HG03066 (cell line): ENCODE results near the gene SCUBE1.

Source experiments
- ATAC-seq: cut with Tn5 transposase; IDR thresholded peaks from one replicate; pipeline ENCODE4 v1.9.1; 2021; ENCODE audit warnings: low read depth; ENCODE audit not compliant: unreplicated experiment

SCUBE1 gene

DNA sequence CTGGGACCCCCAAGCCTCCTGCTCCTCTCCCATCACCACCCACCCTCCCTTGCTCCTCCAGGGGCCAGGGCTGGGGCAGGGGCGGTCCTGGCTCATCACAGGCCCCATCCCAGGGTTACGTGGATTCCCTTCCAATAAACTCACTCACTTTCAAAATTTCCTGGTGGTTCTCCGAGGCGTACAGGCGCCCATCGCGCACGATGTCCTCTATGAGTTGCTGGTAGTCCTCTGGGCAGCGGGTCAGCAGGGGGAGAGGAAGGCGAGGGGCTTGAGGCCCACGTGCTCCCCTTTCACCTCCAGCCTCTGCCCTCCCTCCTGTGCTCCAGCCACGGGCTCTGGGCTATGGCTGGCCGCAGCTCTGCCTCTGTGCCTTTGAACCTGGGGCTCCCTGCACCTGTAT lies 135.8 kb downstream of the SCUBE1 start:
- ATAC-seq: no peak

DNA sequence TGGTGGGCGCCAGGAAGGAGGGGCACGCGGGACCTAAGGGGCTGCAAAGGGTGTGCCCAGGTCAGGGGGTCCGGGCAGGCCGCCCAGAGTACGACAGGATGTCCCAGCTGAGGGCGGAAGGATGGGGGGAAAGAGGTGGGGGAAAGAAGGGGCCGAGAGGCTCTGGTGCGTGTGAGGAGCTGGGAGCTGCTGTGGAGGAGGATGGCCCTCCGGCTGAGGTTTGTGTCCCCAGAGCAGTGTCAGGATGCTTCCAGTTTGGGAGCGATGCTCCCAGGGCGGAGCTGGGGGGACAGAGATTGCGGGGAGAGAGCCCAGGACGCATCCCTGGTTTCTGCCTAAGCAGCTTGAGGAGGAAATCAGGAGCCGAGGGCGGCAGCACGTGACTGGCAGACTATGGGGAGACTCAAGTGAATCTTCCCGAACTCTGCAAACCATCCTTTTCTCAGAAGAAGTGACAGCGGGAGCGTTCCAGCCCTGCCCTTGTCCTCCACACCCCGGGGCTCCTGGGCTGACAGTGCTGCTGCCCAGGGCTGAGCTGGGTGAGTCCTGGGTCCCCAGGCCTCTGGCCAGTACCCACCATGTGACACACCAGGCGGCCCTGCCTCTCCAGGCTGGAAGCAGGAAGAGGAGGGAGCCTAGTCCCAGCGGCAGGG lies 136.5 kb downstream of the SCUBE1 start:
- ATAC-seq: no peak

DNA sequence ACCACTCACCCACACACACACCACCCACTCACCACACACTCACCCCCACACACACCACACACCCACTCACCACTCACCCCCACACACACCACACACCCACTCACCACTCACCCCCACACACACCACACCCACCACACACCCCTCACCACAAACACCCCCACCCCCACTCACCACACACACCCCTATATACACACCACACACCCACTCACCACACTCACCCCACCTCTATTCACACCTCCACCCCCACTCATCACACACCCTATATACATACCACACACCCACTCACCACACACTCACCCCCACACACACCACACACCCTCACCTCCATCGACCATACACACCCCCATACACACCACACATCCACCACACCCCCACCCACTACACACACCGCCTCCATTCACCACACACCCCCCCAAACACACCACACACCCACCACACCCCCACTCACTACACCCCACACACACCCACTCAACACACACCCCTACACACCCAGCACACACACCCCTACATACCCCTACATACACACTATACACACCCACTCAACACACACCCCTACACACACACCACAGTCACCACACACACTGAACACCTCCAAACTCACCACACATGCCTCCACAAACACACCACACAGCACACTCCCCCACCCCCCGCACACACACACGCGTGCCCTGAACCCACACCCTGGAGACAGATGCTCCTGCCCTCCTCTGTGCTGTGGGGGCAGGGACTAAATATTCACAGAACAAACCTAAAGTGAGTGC lies 137.2 kb downstream of the SCUBE1 start:
- no peak for ATAC-seq

DNA sequence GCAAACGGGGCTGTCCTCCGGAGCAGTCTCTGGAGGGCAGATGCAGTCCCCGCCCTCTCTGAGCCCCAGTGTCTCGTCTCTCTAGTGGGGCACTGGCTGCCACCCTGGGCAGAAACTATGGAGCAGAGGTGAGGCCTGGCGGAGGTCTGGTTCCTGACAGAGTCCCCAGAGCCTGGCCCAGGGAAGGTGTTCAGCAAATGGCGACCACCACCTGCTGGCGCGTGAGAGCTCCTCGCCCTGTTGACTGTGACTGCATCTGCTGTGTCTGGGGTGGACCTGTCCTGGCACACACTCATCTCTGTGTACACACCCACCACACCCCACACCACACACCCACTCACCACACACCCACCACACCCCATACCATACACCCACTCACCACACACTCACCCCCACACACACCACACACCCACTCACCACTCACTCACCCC lies 137.9 kb downstream of the SCUBE1 start:
- ATAC-seq: no peak

DNA sequence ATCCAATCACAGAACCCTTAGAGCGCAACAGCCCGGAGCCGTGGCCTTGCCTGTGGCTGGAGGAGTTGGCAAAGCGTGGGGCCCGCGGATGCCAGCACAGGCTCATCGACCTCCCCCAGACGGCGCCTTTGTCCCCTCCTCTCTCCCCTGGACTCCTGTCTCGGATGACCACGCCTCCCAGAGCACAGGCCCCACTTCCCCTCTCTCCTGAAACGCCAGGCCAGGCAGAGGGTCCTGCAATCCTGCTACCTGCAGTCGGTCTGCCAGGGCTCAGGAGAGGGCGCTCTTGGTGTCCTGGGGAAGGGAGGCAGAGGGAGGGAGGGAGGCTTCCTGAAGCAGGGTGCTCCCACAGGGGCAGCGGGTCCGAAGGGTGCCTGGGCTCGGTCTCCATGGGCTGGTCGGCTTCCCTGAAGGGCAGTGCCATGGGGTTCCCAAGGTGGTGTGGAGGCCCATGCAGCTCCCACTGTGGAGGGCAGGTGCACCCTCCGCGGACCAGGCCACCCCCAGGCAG lies 139.6 kb downstream of the SCUBE1 start:
- no peak for ATAC-seq

DNA sequence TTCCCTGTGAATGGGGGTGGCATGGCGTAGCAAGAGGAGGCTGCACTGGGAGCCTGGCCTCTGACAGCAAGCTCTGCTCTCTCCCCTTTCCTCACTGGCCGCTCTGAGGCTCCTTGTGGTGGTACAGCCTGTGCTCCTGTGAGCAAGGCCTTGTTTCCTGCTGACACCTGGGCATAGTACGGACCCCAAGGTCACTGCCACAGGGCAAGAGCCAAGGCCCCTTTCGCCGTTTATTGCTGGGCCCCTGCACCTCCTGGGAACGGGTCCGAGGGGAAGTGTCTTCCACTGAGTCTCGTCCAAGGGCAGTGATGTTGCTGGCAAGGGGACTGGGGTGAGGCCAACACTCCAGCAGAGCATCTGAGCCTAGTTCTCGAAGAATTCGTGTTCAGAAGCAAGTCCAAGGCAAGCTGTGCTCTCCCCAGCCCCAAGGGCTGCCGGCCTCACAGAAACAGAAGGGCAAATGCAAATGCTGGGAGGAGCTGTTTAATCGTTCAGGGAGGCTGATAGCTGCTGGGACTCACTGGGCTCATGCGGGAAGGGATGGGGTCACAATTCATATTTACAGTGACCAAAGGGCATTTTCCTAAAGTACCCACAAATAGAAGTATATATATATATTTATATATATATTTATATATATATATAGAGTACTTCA lies 140.3 kb downstream of the SCUBE1 start:
- ATAC-seq: no peak

DNA sequence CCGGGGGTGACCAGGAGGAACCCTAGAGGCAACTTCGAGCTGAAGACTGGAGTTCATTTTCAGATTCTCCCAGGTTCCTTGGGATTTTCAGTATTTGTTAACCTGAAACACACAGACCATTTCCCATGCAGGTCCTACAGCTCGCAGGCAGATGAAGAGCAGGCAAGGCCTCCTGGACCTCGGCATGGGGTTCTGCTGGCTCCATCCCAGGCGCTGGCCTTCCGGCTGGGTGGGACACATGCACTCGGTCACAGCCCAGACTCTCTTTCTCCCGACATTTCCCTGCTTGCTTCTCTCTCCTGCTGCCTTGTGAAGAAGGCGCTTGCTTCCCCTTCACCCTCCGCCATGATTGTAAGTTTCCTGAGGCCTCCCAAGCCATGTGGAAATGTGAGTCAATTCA lies 140.8 kb downstream of the SCUBE1 start:
- no peak for ATAC-seq

DNA sequence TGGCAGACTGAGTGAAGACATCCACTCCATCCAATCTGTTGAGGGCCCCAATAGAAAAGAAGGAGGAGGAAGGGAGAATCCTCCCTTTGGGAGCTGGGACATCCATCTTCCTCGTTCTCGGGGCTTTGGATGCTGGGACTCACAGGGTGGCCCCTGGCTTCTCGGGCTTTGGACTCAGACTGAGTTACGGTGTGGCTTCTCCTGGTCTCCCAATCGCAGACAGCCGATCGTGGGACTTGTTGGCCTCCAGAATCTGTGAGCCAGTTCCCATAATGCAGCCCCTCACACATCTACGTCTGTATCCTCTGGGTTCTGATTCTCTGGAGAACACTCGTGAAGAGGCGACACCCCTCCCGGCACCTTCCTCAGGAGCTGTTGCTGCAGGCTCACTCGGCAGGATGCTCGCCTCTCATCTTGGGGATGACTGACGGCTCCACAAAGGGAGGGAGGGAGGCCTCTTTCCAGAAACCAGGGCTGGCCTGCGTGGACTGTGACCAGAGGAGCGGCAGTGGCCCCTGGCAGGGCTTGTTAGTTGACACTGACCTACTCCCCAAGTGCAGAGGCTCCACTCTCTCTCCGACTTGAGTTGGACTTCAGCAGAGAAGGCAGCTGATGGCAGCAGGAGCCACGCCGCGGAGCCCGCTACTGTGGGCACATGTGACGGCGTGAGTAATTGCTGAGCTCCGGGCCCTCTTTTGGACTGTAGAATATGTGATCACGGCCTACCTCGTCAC lies 141.5 kb downstream of the SCUBE1 start:
- ATAC-seq: no peak

DNA sequence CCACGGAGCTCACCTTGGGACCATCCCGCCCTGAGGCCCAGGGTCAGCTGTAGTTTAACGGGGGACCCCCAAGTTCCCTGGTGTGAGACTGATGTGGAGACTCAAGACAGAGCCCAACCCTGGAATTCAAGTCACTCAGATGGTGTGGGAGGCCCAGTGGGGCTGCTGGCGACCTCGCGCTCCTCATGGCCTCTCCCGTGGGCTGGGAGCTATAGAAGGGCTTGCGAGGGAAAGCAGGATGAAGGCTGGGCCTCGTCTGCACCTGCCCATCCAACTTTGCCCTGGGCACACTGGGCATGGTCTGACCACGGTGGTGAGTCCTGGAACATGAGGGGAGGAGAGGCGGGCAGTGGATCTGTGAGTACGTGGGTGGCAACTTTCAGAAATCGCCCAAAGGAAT lies 142.6 kb downstream of the SCUBE1 start:
- ATAC-seq: no peak

DNA sequence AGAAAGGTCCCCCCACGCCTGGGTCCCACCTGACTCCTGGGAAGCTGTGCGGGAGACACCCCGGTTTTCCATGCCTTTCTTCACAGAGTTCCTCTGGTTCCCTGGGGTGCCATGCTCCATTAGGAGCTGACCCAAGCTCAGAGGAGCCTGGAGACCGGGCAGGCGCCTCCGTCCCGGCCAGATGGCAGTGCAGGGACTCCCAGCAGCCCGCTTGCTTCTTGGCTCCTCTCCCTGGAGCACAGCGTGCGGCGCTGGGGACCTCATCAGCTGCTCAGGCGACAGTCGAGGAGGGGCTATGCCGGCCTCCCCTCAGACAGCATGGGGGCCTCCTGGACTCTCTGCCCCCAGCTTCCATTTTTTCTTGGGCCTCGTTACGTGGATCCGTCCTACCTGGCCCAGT lies 143.1 kb downstream of the SCUBE1 start:
- ATAC-seq: no peak

DNA sequence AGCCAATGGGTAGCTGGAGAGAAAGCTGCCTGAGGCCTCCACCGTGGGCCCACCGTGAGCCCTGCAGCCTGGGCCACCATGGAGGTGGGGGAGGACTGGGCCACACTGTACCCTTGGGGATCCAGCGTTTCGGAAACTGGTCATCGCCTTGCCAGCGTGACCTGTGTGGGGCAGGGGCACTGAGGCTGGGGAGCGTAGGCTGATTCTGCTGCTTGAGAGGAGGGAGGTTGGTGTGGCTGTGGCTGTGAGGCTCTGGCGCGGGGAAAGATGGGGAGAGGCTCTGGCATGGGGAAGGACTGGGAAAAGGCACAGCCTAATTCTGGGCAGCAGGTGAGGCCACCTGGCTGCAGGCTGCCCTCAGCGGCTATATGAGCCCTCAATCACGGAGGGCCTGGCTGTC lies 143.6 kb downstream of the SCUBE1 start:
- ATAC-seq: no peak

DNA sequence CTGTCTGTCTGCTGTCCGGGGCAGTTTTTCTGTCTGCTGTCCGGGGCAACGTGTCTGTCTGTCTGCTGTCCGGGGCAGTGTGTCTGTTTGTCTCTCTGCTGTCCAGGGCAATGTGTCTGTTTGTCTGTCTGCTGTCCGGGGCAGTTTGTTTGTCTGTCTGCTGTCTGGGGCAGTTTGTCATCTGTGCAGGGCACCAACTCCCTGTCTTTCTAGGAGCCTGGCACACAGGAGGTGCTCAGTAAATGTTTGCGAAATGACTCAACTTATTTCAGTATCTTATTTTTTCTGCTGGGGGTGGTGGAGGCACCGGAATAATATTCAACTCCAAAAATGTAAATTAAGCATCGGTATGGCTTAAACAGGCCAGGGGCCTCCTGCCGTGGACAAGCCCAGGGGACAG lies 144.2 kb downstream of the SCUBE1 start:
- no peak for ATAC-seq

DNA sequence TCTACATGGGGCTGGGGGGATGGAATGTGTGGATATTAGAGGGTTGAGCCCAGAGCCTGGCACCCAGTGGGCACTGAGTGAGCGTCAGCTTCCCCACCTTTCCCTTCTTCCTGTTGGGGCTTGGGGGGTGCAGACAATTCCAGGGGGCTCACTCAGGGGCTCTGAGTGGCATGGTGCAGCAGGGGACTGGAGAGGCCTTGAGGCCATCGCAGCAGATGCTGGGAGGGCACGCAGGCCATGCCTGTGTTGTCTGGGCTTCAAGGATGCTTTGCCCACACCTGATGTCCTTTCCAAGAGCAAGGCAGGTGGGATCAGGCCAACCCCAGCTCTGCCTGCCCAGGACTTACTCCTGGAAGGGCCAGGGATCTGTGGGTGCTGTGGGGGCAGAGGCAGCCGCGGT lies 145.0 kb downstream of the SCUBE1 start:
- no peak for ATAC-seq

DNA sequence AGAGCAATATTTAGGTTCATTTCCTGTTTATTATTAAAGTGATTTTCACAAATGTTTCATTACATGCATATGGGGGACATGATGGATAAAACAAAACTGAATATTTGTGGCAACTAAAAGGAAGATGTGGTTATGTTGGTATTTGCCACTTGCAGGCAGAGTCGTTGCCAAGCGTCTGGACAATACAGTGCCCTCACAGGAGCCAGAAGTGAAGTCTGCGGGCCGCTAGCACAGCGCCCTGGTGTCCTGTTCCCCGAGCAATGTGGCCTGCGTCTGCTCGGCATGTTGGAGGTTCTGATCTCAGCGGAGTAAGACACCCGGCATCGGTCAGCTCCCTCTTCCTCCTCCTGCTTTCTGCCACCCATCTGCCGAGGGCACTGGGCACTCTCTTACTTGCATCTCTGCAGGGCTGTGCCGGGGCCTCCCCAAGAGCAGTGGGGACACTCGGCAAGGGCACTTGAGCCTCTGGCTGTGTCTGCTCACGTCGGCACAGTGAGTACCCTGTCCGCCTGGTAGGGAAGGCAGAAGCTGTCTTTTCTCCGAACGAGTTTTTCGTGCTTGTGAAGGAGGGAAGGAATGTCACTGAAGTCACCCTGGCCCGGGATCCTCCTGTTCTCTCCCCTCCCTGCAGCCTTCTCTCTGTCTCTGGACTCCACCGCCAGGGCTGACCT lies 145.8 kb downstream of the SCUBE1 start:
- no peak for ATAC-seq

DNA sequence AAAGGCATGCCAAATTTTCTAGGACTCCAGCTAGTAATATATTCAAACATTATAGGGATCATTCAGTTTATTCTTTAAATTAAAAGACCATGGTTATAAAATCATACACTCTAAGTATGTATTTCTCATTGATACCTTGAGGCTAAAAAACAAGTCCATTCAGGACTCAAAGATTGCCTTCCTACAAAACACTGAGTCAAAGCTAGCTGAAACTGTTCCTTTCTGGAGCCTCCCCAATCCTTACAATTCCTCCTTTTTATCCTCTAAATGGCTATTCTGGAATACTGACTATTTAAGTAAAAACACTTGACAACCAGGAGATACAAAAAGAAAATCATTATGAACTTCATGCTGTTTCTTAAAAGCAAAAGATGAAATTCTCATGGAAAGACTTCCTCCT lies 151.3 kb downstream of the SCUBE1 start:
- no peak for ATAC-seq

DNA sequence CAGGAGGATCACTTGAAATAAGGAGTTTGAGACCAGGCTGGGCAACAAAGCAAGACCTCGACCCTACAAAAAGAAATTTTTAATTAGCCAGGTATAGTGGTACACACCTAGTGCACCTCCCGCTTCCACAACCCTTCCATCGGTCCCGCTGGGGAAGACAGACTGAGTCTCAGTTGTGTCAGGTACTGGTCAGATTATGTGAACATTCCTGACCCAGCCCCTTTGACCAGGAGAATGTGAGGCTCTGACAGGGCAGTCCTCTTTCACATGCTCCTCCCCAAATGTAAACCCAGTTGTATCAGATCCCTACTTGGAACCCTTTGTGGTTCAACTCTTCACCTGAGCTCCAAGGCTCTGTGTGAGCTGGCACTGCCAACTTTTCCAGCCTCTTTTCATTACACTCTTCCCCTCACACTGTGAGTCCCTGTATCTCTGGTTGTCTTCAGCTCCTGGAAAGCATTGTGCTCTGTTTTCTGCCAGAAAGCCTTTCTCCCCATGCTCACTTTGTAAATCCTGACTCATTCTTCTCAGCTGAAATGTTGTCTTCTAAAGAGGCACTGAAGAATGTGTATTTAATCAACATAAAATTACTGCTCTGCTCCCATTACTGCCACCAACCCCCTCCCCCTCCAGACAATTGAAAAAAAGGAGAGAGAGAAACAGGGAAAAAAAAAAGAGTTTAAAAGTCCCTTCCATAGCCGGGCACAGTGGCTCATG lies 154.2 kb downstream of the SCUBE1 start:
- no peak for ATAC-seq

DNA sequence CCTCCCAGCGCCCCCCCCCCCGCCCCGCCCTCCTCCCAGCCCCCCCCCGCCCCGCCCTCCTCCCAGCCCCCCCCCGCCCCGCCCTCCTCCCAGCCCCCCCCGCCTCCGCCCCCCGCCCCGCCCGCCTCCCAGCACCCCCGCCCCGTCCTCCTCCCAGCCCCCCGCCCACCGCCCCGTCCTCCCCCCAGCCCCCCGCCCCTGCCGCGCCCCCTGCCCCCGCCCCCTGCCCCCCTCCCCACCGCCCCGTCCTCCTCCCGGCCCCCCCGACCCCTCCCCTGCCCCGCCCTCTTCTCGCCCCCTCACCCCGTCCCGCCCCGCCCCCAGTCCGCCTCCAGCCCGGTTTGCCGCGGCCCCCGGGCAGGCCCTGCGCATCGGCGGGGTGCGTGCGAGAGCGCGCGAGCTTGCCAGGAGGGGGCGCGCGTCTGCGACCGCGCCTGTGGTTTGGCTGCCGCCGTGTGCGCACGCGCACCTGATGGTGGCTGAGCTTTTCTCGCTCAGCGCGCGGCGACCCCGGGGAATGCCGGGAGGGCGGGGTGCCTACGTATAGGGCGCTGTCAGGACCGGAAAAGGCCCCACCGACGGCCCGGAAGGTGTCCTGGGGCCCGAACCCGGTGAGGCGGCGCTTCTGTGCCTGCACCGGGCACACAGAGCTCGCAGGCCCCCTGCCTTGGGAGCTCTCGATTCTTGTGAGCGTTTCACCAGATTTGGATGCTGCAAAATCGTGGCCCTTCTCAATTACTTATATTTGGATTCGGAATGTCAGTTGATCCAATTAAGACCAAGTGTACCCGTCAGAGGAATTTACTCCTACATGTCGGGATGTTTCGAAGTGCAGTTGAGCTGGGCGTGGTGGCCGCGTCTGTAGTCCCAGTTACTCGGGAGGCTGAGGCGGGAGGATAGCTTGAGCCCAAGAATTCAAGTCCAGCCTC lies 155.7 kb downstream of the SCUBE1 start:
- ATAC-seq: peak; percentile 80

DNA sequence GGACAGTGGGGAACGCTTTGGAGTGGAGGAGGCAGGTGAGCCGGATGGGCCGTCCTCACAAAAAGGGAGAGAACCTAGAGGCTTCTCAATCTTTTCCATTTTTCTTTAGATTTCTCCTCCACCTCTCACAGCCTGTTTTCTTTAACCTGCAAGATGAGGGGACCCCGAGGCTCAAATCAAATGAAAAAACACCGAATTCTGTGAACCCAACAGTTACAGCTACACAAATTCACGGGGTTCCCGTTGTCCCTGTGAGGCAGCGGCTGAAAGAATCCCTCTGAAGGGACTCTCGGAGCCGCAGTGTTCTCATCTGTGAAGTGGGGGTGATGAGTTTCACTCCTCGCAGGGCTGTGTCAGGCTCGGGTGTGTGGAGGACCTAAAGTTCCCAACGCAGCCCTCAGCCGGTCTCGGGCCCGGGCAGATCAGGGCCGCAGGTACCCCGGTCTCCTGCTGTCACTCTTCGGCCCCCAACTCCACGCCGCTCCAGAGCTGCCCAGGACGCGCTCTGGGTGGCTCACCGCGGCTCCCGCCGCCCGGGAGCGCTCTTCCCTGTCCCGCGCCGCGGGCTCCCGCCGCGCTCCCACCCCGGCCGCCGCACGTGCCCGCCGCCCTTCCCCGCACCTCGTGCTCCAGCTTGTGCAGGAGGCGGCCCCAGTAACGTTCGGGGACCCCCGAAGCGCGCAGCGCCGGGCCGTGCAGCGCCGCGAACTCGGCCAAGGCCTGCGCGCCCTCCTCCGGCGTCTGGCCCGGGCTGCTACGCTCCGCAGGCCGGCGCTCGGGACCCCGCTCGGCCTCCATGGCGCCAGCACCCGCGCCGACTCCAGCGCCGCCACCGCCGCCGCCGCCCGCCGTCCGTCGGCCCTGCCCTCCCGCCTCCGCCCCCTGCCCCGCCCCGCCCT lies 156.7 kb downstream of the SCUBE1 start, which contains the start of gene TTLL12:
TTLL12 (minus strand) TSS at position 863 of the 899 bp plus-strand sequence; CDS start at position 798, 65 bp downstream.
- ATAC-seq: no peak
